Omental fat pad (tissue), 4 donors: ENCODE data around the gene ARHGAP5. TPM values are rescaled to one million over a fixed set of nuclear protein-coding genes. Genes with fewer than 3 reads are reported as not detected.

Experiments
- ATAC-seq: fragments of 150-250 bp; one replicate; pipeline ENCODE4 v1.9.1; 2016; ENCODE audit warnings: mild to moderate bottlenecking, moderate library complexity; ENCODE audit not compliant: low FRiP score
- DNase-seq: peaks from one replicate; pipeline ENCODE4 v3.0.0-alpha.2; 2019; ENCODE audit warnings: low spot score
- total RNA-seq, 4 donors: library from RNA; depleted of rRNA; stranded (reverse); fragments of >200 nt; gene quantifications; one replicate each; pipeline ENCODE4 v1.1.0, GENCODE V29; 2016
- TF ChIP-seq, protein P1 (sequence below), 3 donors: fragments of 450-650 bp; IDR thresholded peaks; one replicate each; pipeline ENCODE4 v1.5.1; 2016 to 2017; ENCODE audit warnings: antibody characterized with exemption in 3 of 3, mild to moderate bottlenecking in 3 of 3, moderate library complexity in 2 of 3

ARHGAP5 gene
- total RNA-seq, 4 donors from 2014 or later = 116 to 125 (median 121) TPM

DNA sequence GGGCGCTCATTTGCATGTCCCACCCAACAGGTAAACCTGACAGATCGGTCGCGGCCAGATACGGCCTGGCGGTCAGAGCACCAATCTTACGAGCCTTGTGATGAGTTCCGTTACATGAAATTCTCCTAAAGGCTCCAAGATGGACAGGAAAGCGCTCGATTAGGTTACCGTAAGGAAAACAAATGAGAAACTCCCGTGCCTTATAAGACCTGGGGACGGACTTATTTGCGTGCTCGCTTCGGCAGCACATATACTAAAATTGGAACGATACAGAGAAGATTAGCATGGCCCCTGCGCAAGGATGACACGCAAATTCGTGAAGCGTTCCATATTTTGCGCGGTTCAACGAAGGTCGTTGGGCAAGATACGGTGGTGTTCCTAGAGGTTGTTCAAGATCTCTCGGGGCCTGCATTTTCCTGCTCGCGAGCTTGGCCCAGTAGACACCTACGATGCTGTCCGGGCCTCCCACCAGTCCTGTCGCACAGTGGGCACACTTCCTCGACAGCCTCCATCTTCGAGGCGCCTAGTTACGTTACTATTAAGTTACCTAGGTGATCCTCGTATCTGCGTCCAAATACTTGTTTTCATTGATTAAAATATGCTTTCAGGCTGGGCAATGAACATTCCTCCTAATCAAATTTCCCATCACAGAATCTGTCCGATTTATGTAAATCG, 124.8 kb downstream of the ARHGAP5 start, which contains the start of gene RNU6-7:
RNU6-7 (plus strand) TSS at position 230 of the 675 bp plus-strand sequence.
- DNase-seq = no peak
- TF ChIP-seq, protein P1, sequence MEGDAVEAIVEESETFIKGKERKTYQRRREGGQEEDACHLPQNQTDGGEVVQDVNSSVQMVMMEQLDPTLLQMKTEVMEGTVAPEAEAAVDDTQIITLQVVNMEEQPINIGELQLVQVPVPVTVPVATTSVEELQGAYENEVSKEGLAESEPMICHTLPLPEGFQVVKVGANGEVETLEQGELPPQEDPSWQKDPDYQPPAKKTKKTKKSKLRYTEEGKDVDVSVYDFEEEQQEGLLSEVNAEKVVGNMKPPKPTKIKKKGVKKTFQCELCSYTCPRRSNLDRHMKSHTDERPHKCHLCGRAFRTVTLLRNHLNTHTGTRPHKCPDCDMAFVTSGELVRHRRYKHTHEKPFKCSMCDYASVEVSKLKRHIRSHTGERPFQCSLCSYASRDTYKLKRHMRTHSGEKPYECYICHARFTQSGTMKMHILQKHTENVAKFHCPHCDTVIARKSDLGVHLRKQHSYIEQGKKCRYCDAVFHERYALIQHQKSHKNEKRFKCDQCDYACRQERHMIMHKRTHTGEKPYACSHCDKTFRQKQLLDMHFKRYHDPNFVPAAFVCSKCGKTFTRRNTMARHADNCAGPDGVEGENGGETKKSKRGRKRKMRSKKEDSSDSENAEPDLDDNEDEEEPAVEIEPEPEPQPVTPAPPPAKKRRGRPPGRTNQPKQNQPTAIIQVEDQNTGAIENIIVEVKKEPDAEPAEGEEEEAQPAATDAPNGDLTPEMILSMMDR (IDR thresholded peaks at IDR 0.05) = no peak
- ATAC-seq = no peak

DNA sequence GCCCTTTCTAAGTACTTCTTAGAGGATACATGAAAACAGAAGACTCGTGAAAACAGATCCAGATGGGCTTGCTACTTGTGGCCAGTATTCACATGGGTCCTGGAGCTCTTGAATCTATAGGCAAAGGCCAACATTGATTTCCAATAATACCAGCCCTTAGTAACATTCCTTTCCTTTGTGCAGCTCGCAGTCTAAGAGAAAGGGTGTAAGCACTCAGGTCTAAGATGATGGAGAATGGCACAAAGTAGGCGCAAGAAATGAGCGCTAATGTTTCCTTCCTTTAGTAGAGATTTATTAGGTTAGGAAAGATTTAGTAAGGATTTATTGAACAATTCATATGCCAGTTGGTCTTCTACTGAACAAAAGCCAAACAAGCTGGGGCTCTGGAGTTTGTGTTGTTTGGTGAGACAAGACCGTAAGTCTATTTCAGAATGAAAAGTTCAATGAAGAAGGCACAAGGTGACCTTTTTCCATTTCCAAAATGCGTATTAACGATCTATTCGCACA, 125.4 kb downstream of the ARHGAP5 start:
- TF ChIP-seq, protein P1 (IDR thresholded peaks at IDR 0.05) = no peak
- no peak for DNase-seq
- ATAC-seq = no peak

DNA sequence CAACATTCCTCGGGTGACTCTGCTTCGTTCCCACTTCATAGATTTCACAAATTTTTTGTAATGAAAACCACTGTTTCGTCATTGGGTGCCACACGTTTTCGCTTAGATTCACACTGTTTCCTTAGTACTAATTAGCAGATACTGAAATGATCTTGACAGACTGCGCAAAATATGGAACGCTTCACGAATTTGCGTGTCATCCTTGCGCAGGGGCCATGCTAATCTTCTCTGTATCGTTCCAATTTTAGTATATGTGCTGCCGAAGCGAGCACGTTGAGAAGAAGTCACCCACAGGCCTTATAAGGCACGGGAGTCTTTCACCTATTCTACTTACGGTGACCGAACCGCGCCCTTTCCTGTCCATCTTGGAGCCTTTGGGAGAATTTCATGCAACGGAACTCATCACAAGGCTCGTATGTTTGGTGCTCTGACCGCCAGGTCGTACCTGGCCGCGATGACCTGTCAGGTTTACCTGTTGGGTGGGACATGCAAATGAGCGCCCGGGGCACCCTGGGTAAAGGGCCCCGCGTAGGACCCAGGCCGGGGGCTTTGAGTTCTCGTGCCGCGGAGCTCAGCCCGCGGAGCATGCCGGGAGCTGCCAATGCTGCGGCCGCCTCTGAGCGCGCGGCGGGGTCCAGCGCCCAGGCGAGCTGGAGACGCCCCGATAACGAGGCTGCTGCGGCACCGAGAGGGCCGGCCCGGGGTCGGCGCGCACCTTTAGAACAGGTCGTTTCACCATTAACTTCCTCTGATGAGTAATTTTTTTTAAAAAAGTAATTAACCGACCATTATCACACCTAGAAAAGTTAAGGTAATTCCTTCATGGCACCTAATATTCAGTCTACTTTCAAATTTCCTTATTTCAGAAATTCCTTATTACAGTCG, 126.1 kb downstream of the ARHGAP5 start, which contains the start of gene RNU6-8:
RNU6-8 (minus strand) TSS at position 272 of the 885 bp plus-strand sequence.
- ATAC-seq = peak; percentile 95
- TF ChIP-seq, protein P1 (IDR thresholded peaks at IDR 0.05) = no peak
- peak; percentile 44 for DNase-seq

DNA sequence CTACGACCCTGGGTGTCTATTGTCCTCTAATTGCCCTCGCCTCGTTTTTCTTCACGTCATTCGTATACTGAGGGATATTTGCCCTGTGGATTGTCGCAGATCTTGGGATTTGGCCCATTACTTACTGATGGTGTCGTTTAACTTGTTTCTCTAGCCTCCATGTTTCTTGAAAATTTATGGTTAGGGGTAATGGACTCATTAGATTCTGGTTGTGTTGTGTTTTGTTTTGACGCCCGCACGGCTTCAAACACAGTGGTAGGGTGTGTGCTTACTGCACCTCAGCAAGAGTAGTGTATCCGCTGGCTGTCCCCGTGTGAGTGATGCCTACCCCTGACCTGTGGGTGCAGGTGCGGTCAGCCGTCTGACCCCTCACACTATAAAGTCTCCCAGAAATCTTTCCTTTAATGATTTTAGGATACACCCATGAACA, 126.8 kb downstream of the ARHGAP5 start:
- DNase-seq (no peak), ATAC-seq (no peak)

DNA sequence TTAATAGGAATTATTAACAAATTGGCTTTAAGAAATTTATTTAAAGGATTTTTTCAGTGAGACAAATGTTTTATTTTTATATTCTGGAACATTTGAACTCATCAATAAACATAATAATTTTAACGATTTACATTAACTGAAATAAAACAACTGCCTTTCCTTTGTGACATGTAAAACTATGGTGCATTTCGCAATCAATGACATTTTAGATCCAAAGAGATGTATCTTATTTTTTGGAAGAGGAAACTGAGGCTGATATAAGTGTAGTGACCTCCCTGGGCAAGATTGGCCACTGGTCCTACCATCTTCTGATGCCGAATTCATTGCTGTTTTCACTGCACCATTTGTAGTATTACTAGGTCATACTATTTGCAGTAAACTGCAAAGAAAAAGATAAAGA, 128.4 kb downstream of the ARHGAP5 start:
- TF ChIP-seq, protein P1 (IDR thresholded peaks at IDR 0.05) = no peak
- no peak for ATAC-seq
- no peak for DNase-seq

More for the DNA sequence above, 126.8 kb downstream of the ARHGAP5 start:
- TF ChIP-seq, protein P1 (IDR thresholded peaks at IDR 0.05) = no peak

DNA sequence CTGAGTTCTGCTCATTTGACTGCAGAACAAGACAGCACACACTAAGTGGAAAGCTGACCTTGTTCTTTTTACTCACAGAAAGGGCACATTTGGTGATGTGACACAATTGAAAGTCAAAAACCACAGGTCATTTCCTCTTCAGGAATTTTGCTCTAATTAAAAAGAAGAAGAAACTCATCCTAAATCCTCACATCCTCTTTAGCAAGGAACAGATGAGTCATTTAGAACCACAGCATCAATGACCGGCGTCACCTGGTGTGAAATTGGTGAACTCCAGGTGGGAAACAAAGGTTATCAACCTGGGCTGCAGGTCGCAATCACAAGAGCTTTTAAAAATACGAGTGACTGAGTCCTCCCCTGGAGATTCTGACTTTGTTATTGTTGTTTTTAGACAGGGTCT, 128.9 kb downstream of the ARHGAP5 start:
- DNase-seq = no peak
- TF ChIP-seq, protein P1 (IDR thresholded peaks at IDR 0.05) = no peak
- no peak for ATAC-seq
